Hematopoietic multipotent progenitor cell (in vitro differentiated cells): ENCODE results near the gene TMEM9. TPM values are rescaled to one million over a fixed set of nuclear protein-coding genes. Genes with fewer than 3 reads are reported as not detected.

Experiments
- DNase-seq, 3 donors: peaks; one replicate each; pipeline ENCODE4 v3.0.0-alpha.2; 2011 to 2015; ENCODE audit warnings: low read depth in 2 of 3, low spot score in 2 of 3
- total RNA-seq: library from RNA; depleted of rRNA; stranded (reverse); fragments of >200 nt; gene quantifications from one replicate; pipeline ENCODE4 v1.2.3, GENCODE V29; 2012

The TMEM9 gene
- total RNA-seq, 1 donor: 70.3 TPM

- DNase-seq: no peak
Measured at GRCh38 chr1:201131398-201131797, 22.9 kb downstream of the TMEM9 start.

- no peak for DNase-seq
Measured at GRCh38 chr1:201128962-201129361, 25.3 kb downstream of the TMEM9 start.

DNA sequence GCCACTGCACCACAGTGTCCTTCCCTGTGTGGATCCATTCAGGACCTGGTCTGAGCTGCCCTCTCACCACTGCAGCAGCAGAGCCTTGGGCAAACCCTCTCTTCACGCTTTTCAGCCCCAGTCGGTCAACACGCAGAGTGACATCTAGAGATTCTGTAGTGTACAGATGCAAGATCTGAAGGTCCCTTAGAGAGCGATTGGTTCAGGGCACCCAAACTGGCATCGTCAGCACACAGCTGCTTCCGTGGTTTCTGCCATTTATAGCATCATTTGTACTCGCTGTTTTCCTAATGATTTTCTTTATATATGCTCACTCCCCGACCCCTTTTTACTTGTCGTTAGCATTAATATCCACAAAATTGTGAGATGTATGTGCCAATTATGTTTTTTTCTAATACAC is 25.8 kb downstream of the TMEM9 start:
- no peak for DNase-seq

DNA sequence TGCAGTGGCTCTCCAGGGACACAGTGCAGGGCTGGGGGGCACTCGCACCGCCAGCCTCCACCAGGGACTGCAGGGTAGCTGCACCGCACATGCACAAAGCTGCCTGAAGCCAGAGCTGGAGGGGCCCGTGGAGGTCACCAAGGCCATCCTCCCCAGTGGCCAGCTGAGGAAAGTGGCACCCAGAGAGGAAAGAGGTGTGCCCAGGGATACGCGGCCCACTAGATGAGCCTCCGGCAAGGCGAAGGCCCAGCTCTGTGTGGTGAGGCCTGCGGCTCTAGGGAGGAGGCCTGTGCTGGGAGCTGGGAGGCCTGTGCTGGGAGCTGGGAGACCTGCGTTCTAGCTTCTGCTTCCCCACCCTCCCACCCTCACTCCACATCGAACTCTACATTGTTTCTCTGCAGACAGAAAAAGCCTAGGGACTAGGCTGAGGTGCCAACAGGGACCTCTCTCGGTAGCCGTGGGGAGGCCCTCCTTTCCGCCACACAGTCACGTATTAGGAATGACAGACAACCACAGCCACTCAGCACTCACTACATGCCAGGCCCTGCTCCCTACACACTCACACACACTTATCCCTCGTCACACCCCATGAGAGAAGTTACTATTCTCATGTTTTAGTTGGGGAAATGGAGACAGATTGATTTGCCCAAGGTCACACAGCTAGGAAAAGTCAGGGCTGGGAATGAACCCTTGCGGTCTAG is 26.4 kb downstream of the TMEM9 start:
- no peak for DNase-seq

DNA sequence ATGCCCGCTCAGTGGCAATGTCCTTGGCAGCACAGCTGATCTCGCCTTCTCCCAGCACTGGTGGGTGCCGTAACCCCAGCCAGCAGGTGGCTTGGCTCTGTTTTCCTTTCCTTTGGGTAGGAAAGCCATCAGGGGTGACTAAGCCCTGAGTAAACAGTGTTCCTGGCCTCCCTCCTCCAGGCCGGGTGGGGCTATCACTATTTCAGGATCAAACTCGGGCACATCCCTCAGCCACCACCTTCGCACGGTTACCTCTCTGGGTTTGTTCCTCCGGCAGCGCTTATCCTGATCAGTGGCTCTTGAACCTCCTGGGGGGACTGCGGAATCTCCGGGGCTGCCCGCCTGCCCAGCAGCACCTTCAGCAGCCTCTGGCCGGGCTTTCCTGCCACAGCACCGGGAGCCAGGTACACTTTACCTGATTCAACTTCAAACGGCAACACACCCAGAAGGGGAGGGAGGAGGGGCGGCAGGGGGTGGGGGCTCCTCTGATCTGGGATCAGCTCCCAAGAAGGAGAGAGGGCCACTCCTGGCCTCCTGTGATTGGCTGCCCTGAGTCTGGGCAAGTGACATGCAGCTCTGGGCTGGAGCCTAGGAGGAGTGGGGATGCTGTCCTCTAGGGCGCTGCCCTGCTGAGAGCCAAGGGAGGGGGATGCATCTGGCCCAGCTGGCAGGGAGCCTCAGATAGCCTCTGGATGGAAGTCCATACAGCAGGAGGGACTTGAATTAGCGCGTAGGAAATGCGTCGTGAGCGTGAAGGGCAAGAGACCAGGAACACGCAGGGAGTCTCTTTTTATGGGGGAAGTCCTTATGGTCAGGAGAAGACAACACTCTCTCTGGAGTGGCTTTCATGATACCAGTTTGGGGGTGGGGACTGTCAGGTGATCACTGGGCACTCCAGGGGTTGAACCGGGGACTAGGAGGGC is 27.2 kb downstream of the TMEM9 start, which contains the start of gene ASCL5:
TSS of gene ASCL5 (minus strand) at position 353 of the 923 bp plus-strand sequence. CDS start 11,812 bp downstream, outside the sequence.
- DNase-seq: no peak

DNA sequence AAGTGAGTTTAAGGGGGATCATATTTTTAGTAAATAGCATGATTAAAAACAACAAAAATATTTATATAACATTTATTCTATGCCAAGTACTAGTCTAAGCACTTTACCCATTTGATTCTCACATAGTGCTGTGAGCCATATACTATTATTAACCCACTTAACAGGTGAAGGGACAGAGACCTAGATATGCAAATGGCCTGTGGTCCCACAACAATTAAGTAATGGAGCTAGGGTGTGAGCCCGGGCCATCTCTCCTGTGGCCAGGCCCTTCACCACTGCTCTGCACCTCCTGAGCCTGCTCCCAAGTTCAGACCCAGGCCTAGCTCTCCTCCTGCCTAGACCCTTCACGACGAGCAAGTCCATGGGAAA is 27.8 kb downstream of the TMEM9 start:
- DNase-seq: no peak

- no peak for DNase-seq
Measured at GRCh38 chr1:201125800-201126199, 28.5 kb downstream of the TMEM9 start.

- DNase-seq: no peak
Measured at GRCh38 chr1:201125019-201125418, 29.3 kb downstream of the TMEM9 start.

DNA sequence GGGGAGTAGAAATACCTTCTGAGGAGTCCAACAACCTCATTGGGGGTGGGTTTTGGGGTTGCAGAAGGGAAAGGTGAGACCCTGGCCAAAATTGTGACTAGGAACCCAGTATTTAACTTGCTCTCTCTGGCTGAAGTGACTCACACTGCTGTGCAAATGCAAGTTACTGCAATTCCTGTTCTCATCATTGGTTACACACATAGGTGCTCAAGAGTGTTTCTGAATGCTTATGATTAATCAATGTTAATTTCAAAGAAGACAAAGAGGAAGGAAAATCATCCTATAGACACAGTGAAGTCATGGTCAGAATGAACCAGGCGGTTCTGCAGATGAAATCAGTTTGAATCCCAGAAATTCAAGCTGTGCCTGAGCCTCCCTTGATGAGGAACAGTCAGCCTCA is 30.4 kb downstream of the TMEM9 start:
- no peak for DNase-seq

GRCh38 chr1:201122321-201122957 is 31.8 kb downstream of the TMEM9 start:
- DNase-seq: no peak

DNA sequence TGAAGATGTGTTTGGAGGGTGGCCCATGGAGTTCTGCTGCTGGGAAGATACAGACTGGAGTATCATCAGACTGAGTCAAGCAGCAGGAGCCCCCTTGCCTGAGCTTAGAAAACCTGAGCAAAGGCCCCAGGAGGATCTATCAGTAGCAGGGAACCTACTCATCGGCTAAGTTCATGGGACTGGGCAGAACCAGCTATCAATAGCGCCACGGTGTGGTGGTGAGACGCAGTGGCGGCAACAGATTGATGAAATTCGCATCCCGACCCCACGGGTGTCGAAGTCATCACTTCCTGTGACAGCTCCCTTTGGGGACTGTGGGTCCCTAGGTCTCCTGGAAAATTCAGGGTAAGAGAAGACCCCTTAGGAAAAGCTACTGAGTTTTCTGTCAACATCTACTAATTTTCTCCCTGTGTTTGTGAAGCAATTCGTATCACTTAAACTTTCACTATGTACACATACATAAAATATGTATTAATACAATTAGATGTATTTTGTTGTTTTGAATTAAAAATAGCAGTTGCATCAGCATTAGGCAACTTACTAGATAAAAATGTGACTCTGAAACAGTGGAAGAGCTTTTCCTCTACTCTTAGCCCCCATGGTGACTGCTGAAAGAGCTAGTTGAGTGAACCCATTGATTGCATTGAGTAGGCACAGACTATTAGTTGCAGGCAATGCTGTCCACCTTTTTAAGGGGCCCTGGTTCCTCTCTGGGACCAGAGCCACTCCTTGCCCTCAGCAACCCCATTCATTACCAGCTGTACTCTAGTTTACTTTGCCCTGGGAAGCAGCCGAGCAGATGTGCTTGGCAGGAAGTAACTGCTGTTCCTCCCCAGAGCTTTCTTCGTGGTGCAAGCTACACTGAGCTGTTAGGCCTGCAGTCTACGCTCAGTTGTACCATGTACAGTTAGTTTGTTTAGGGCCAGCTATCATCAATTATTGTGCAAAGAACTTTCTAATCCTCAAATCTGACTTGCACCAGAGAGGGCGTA is 34.8 kb downstream of the TMEM9 start:
- peak; percentile 13 to 65 (median 53) for DNase-seq

DNA sequence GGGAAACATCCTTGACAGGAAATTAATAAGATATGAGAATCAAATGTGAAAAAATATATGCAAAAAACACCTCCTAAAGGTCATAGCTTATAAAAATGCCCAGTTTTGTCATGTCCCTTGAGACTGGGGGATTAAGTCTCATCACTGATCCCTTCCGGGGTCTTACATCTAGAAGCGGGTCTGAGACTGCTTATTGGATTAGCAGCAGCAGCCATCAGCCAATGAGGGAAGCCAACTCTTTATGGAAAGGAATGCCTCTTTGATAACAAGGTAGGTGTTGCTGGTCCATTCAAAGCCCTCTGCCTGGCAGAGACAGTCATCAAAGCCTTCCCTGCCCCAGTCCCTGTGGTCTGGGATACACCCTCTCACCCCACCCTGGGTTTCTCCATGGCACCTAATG is 38.2 kb downstream of the TMEM9 start:
- no peak for DNase-seq

GRCh38 chr1:201115390-201115937 is 38.8 kb downstream of the TMEM9 start:
- no peak for DNase-seq

GRCh38 chr1:201114245-201115131 is 39.8 kb downstream of the TMEM9 start:
- peak; percentile 49 to 87 (median 87) for DNase-seq

GRCh38 chr1:201113451-201114244 is 40.6 kb downstream of the TMEM9 start:
- no peak for DNase-seq

DNA sequence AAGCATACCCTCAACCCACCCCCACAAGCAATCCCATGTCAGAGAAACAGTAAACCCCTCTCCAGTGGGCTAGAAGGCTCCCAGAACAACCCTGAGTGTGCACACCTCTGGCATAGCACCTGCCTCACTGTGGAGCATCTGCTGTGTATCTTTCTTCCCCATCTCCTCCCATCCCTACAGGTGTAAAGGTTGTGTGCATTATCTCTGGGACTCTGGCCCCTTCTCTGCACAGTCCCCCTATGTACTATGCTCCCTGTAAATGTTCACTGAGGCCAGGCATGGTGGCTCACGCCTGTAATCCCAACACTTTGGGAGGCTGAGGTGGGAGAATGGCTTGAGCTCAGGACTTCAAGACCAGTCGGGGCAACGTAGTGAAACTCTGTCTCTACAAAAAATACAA is 41.3 kb downstream of the TMEM9 start:
- no peak for DNase-seq

GRCh38 chr1:201112173-201112731 is 42.0 kb downstream of the TMEM9 start, which contains the start of gene CACNA1S:
CACNA1S (minus strand) TSS chr1:201112426; CDS start chr1:201112339, 87 bp downstream.
- no peak for DNase-seq

- DNase-seq: no peak
Measured at GRCh38 chr1:201111672-201112071, 42.6 kb downstream of the TMEM9 start.
